Epithelial cell of prostate (primary cell): ENCODE measurements around the gene BCO2.
A peak's percentile ranks its signal among the peaks of the same experiment; 100 is the strongest.
"Not testable (repeated sequence)": the region's sequence is repeated elsewhere in the genome, so short reads cannot be mapped to it uniquely, and the experiment has no call there.

ENCODE experiments used
- DNase-seq: peaks from one replicate; pipeline ENCODE4 v3.0.0-alpha.2; 2011; ENCODE audit warnings: low read depth, low spot score
- H3K27ac ChIP-seq: fragments of 450-650 bp; 2 replicates; pipeline ENCODE4 v1.5.1; 2017; ENCODE audit warnings: mild to moderate bottlenecking

Gene BCO2, protein sequence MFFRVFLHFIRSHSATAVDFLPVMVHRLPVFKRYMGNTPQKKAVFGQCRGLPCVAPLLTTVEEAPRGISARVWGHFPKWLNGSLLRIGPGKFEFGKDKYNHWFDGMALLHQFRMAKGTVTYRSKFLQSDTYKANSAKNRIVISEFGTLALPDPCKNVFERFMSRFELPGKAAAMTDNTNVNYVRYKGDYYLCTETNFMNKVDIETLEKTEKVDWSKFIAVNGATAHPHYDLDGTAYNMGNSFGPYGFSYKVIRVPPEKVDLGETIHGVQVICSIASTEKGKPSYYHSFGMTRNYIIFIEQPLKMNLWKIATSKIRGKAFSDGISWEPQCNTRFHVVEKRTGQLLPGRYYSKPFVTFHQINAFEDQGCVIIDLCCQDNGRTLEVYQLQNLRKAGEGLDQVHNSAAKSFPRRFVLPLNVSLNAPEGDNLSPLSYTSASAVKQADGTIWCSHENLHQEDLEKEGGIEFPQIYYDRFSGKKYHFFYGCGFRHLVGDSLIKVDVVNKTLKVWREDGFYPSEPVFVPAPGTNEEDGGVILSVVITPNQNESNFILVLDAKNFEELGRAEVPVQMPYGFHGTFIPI

DNA sequence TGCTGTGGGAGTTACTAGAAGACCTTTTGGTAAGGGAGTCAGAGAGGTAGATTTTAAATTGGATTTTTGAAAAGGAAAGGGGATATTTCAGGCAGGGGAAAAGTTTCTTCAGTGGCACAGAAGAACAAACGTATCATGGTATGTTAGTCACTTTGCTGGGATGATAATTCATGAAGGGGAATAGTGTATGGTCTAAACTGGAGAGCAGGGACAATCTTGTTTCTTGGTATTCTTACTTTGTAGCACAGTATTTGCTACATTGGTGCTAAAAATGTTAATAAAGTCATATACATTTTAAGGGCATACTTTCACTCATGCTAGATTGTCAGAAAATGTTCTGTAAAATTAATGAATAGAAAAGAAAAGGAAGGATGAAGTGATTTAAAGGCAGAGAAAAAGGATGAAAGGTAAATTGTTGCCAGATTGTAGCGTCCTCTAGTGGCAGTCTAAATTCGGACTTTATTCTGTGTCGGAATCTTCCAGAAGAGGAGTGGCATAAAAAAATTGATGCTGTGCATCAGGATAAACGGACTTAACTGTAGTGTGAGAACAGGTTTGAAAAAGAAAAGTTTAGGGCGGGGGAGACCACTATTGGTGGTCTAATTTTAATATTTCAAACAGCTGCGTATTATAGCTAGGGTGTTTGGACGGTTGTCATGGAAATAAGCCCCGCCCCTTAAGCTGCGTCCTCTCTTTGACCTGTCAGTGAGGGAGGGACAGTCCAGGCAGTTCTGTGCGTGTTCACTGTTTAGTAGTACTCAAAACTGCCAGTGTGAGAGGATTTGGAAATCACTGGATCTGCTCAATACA, at the start of gene BCO2:
Gene BCO2 (plus strand): TSS at position 724 of the 810 bp plus-strand sequence. CDS start 90 bp downstream, outside the sequence.
- no peak for DNase-seq
- H3K27ac ChIP-seq = no peak within 1 kb of the TSS

- no peak for DNase-seq
- H3K27ac ChIP-seq = no peak overlapping the region
Measured at GRCh38 chr11:112127056-112127455, 48.3 kb upstream of the BCO2 start.

DNA sequence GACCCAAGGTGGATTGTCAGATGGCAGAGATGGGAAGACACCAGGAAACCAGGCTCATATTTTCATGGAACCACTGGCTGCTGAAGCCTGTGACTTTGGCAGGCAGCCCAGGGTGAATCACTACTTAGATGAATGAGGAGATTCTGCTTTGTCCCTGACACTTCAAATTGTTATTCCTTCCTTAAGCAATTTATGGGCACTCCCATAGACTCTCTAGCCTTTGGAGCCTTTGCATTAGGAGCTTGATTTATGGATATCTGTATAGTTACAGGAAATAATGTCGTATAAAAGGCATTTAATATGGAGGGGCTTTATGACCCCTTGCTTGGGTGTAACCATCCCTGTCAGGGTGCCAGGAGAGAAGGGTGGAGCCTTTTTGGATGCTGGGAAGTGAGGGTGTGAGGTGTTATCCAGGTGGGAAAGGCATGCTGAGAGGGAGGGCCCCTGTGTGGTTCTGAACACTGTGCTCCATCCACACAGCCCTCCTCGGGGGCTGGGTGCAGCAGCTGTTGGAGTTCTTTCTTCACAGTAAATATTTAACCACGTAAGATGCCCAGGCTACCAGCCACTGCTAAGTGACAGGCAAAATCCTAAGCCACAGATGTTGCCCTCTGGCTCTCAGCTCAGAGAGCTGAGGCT, 46.7 kb upstream of the BCO2 start:
- peak overlapping the region; percentile 54 for H3K27ac ChIP-seq
- peak; percentile 60 for DNase-seq

DNA sequence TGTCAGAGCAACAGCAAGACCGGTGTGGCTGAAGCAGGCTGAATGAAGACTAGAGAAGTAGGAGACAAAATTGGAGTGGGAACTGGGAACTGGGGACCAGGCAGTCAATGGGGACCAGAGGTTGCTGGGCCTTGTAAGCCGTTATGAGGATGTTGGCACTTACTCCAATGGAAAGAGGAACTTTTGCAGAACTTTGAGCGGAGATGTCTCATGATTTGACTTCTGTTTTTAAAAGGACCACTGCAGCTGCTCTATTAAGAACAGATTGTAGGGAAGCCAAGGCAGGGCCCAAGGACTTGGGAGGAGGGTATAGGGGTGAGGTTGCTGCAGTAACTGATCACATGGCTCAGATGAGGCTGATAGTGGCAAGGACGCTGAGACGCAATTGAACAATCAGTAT, 45.7 kb upstream of the BCO2 start:
- no peak overlapping the region for H3K27ac ChIP-seq
- DNase-seq = no peak

- no peak for DNase-seq
- peak overlapping the region; percentile 61 for H3K27ac ChIP-seq
Measured at GRCh38 chr11:112132737-112133136, 42.6 kb upstream of the BCO2 start.

DNA sequence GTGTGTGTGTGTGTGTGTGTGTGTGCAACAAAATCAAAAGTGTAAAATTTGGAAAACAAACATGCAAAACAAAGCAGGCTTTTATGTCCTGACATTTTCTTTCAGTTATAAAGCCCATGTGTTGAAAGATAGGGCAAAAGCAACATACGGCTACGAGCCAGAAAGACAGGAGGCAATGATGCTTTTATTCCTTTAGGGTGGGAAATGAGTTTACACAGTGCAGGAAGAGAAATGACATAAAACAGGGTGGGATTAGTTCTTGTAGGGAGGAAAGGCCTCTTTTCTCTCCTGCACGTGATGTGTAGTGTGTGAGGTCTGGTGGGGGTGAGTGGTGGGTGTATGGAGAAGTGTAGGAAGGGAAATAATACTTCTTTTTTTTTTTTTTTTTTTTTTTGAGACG, 40.8 kb upstream of the BCO2 start:
- H3K27ac ChIP-seq = no peak overlapping the region
- no peak for DNase-seq

- DNase-seq = no peak
- no peak overlapping the region for H3K27ac ChIP-seq
Measured at GRCh38 chr11:112143597-112143996, 31.7 kb upstream of the BCO2 start.

DNA sequence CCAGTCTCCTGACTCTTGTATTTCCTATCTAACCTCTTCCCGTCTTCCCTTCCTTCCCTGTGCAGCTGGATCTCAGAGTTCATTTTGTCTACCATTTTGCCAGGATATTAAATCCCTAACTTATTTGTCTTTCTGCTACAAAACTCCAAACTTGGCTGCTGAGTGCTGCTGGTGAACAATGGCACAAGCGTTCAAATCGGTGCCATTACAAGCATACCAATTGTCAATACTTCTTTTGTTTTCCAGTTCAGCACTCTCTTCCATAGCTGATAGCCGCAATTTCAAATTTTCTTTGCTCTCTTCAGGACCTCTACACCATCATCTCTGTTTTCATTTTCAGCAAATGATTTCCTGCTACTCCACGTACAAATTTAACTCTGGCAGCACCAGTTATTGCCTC, 24.8 kb upstream of the BCO2 start:
- DNase-seq = no peak

DNA sequence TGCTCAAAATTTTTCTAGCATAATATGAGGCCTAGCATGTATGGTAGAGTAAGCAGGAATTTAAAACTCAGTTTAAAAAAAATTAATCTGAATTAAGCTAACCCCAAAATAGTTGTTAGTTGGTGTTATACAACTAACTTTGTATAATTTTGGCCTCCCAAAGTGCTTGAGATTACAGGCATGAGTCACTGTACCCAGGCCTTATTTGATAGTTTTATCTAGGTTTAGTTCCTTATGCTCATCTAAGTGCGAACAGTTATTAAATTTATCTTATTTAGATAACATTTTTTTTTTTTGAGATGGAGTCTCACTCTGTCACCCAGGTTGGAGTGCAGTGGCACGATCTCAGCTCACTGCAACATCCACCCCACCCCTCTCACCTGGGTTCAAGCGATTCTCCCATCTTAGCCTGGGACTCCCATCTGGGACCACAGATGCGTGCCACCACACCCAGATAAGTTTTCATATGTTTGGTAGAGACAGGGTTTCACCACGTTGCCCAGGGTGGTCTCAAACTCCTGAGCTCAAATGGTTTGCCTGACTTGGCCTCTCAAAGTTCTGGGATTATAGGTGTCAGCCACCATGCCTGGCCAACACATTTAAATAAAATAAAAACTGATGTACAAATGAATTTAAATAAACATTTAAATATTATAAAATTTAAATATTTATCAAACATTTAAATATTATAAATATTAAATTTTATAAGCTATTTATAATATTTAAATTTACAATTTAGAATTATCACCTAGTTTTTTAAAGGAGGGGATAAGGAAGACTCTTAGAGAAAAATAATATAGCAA, 19.0 kb upstream of the BCO2 start:
- peak overlapping the region; percentile 94 for H3K27ac ChIP-seq
- no peak for DNase-seq

More for the DNA sequence above, 24.8 kb upstream of the BCO2 start:
- no peak overlapping the region for H3K27ac ChIP-seq

DNA sequence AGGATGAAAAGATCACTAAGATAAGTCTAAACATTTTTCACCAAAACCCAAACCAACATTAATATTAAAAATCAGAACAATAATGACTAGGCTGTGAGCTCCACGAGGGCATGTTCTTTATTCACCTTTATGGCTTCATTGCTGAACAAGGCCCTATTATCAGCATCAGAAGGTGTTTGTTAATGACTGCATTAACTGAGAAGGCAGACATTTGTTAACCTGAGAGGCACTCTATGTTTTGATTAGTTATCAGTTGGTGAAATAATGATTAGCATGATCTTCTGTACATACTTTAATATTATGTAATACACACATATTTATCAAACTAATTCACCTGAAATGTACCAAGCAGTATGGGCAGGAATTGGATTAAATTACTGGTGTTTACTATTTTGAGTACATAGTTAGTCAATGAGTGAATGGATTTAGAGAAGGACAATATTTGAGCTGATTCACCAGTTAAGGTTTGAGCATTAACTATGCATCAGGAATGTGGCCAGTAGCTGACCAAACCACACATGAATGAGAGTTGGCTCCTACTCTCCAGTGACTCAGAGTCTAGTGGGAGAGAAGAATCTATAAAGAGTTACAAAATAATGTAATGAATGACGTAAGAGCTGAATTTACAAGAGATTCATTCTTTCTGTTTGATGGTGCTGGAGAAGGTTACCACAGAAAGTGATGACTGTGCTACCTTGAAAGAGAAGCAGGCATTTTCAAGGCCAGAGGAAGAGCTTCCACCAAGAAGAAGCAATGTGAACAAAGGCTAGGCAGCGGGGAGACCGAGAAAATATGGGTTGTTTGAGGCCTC, 18.2 kb upstream of the BCO2 start:
- peak; percentile 99 for DNase-seq
- peak overlapping the region; percentile 94 for H3K27ac ChIP-seq

DNA sequence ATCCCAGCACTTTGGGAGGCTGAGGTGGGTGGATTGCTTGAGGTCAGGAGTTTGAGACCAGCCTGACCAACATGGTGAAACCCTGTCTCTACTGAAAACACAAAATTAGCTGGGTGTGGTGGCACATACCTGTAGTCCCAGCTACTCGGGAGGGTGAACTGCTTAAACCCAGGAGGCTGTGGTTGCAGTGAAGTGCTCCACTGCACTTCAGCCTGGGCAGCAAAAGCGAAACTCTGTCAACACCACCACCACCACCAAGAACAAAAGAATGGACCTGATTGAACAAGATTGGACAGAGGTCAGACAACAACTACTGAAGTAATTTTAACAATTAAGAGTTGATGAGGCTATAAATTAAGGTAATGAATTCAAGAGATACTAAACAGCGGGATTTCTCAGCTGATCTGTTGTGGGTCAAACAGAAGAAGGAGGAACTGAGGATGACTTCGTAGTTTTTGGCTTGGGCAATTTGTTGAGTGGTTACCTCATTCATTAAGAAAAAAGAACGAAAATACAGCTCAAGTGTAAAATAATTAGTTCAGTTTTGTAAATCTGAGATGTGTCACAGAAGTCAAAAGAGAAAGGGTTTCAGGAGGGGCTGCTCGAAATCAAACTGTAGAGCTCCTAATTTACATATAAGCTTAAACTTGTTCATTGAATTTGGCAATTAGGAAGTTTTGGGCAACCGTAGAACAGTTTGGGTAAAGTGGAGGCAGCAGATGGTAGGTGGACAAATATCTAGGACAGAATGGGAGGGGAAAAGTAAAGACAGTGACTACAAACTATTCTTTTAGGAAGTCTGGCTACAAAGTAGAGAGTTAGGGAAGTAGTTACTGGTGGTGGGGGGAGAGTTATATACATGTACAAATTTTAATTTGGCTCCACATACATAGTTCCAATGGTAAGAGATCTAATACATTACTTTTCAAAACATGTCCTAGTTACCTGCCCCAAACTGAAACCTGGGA, 15.9 kb upstream of the BCO2 start:
- DNase-seq = no peak
- peak overlapping the region; percentile 94 for H3K27ac ChIP-seq

- peak overlapping the region; percentile 94 for H3K27ac ChIP-seq
Measured at GRCh38 chr11:112160091-112160848, 15.0 kb upstream of the BCO2 start.

GRCh38 chr11:112161012-112161411, 14.3 kb upstream of the BCO2 start:
- peak overlapping the region; percentile 94 for H3K27ac ChIP-seq
- DNase-seq = no peak

More at GRCh38 chr11:112160091-112160848, 15.0 kb upstream of the BCO2 start:
- no peak for DNase-seq

DNA sequence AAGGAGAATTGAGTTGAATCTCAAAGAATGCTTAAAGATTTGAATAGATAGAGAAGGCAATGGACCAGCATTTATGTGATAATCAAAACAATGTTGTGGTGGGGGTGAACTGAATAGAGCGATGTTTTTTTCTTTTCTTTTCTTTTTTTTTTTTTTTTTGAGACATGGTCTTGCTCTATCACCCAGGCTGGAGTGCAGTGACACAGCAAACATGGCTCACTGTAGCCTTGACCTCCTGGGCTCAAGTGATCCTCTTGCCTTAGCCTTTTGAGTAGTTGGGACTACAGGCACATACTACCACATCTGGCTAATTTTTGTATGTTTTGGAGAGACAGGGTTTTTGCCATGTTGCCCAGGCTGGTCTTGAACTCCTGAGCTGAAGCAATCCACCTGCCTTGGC, 13.1 kb upstream of the BCO2 start:
- peak overlapping the region; percentile 94 for H3K27ac ChIP-seq
- not testable (repeated sequence) for DNase-seq

- no peak for DNase-seq
- peak overlapping the region; percentile 94 for H3K27ac ChIP-seq
Measured at GRCh38 chr11:112162761-112163546, 12.4 kb upstream of the BCO2 start.
